Prostate gland (tissue), 2 donors: ENCODE measurements around the gene BATF3.

Source experiments
- POLR2A ChIP-seq: fragments of 450-650 bp; IDR thresholded peaks from one replicate; pipeline ENCODE4 v1.6.1; 2016; ENCODE audit warnings: antibody characterized with exemption, mild to moderate bottlenecking
- TF ChIP-seq, protein P1 (sequence below), 4 experiments: fragments of 200-600 bp in 2 of 4; fragments of 450-650 bp in 2 of 4; sonication (generic) in 2 of 4; IDR thresholded peaks; 1 replicate in 3 of 4; 2 replicates in 1 of 4; pipeline ENCODE4 v1.5.1; 2016 to 2019; ENCODE audit warnings: antibody characterized with exemption in 4 of 4, mild to moderate bottlenecking in 2 of 4, moderate library complexity in 2 of 4

DNA sequence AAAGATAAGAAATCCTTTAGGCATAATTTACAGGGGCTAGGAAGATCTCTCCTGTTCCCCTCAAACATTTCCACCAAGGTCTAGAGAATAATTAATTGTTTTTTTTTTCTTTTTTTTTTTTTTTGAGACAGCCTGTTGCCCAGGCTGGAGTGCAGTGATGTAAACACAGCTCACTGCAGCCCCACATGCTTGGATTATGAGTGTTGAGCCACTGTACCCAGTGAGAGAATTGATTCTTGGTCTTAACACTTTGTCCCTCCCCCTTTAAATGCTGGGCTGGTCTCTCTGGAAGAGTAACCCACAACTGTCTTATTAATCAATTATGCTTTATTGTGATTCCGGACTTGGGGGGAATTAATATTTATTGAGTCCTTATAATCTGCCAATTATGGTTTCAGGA is 57.7 kb downstream of the BATF3 start:
- TF ChIP-seq, protein P1, sequence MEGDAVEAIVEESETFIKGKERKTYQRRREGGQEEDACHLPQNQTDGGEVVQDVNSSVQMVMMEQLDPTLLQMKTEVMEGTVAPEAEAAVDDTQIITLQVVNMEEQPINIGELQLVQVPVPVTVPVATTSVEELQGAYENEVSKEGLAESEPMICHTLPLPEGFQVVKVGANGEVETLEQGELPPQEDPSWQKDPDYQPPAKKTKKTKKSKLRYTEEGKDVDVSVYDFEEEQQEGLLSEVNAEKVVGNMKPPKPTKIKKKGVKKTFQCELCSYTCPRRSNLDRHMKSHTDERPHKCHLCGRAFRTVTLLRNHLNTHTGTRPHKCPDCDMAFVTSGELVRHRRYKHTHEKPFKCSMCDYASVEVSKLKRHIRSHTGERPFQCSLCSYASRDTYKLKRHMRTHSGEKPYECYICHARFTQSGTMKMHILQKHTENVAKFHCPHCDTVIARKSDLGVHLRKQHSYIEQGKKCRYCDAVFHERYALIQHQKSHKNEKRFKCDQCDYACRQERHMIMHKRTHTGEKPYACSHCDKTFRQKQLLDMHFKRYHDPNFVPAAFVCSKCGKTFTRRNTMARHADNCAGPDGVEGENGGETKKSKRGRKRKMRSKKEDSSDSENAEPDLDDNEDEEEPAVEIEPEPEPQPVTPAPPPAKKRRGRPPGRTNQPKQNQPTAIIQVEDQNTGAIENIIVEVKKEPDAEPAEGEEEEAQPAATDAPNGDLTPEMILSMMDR (IDR thresholded peaks at IDR 0.05), result no peak
- no peak for TF ChIP-seq POLR2A
